Coronary artery (tissue), 2 donors: Measurements from ENCODE around the gene TBC1D16.
"Not testable (repeated sequence)": the region's sequence is repeated elsewhere in the genome, so short reads cannot be mapped to it uniquely, and the experiment has no call there.

Experiments
- DNase-seq: peaks from one replicate; pipeline ENCODE4 v3.0.0-alpha.2; 2017; ENCODE audit warnings: low spot score
- H3K27ac ChIP-seq, 2 donors: fragments of 200-600 bp; sonication (generic); one replicate each; pipeline ENCODE4 v1.5.1; 2016 to 2019
- H3K4me3 ChIP-seq: fragments of 200-600 bp; sonication (generic); 2 replicates; pipeline ENCODE4 v1.5.1; 2016; ENCODE audit warnings: mild to moderate bottlenecking, moderate library complexity
- TF ChIP-seq, protein P1 (sequence below): fragments of 200-600 bp; sonication (generic); IDR thresholded peaks from one replicate; pipeline ENCODE4 v1.5.1; 2019; ENCODE audit warnings: antibody characterized with exemption

The TBC1D16 gene

GRCh38 chr17:79902146-79902791, 133.4 kb downstream of the TBC1D16 start:
- no peak overlapping the region for H3K4me3 ChIP-seq
- H3K27ac ChIP-seq: no peak overlapping the region
- TF ChIP-seq, protein P1, sequence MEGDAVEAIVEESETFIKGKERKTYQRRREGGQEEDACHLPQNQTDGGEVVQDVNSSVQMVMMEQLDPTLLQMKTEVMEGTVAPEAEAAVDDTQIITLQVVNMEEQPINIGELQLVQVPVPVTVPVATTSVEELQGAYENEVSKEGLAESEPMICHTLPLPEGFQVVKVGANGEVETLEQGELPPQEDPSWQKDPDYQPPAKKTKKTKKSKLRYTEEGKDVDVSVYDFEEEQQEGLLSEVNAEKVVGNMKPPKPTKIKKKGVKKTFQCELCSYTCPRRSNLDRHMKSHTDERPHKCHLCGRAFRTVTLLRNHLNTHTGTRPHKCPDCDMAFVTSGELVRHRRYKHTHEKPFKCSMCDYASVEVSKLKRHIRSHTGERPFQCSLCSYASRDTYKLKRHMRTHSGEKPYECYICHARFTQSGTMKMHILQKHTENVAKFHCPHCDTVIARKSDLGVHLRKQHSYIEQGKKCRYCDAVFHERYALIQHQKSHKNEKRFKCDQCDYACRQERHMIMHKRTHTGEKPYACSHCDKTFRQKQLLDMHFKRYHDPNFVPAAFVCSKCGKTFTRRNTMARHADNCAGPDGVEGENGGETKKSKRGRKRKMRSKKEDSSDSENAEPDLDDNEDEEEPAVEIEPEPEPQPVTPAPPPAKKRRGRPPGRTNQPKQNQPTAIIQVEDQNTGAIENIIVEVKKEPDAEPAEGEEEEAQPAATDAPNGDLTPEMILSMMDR: no peak
- no peak for DNase-seq

DNA sequence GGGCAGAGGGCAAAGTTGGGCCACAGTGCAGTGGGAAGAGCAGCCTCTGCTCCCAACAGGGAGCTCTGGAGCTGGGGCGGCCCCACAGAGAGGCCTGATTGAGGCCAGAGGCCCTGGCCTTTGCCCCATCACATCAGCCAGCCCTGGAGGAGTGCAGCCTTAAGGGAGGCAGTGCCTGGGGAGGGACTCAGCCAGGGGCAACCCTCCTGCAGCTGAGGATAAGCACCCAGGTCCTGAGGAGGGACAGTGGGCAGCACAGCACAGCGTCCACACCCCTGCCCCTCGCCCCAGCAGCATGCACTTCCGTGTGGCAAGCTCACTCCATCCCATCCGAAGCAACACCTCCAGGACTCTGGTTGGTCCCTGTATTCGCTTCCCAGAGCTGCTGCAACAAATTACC, 134.5 kb downstream of the TBC1D16 start:
- no peak for DNase-seq
- TF ChIP-seq, protein P1: no peak
- no peak overlapping the region for H3K27ac ChIP-seq
- no peak overlapping the region for H3K4me3 ChIP-seq

GRCh38 chr17:79899584-79899983, 136.1 kb downstream of the TBC1D16 start:
- Histone ChIP-seq H3K27ac (no peak overlapping the region), H3K4me3 (no peak overlapping the region)
- TF ChIP-seq, protein P1: no peak
- no peak for DNase-seq

GRCh38 chr17:79897243-79898063, 138.2 kb downstream of the TBC1D16 start:
- TF ChIP-seq, protein P1: no peak
- Histone ChIP-seq H3K27ac (no peak overlapping the region), H3K4me3 (no peak overlapping the region)
- no peak for DNase-seq

GRCh38 chr17:79893457-79893856, 142.2 kb downstream of the TBC1D16 start:
- H3K4me3 ChIP-seq, H3K27ac ChIP-seq, DNase-seq: not testable (repeated sequence)

- Histone ChIP-seq H3K27ac (no peak overlapping the region), H3K4me3 (no peak overlapping the region)
- TF ChIP-seq, protein P1: no peak
- no peak for DNase-seq
These were observed 143.0 kb downstream of the TBC1D16 start for GRCh38 chr17:79892457-79893241.

- TF ChIP-seq, protein P1: no peak
- DNase-seq: no peak
- no peak overlapping the region for H3K4me3 ChIP-seq
- H3K27ac ChIP-seq: no peak overlapping the region
These were observed 144.4 kb downstream of the TBC1D16 start for GRCh38 chr17:79891113-79891730.
